Central memory CD4-positive, alpha-beta T cell (primary cell): ENCODE data around the gene ELMO1.
"Not testable (repeated sequence)": the region's sequence is repeated elsewhere in the genome, so short reads cannot be mapped to it uniquely, and the experiment has no call there.

Experiments
- DNase-seq: peaks from one replicate; pipeline ENCODE4 v3.0.0; 2022

The ELMO1 gene

GRCh38 chr7:36999626-37000485, 448.8 kb downstream of the ELMO1 start:
- DNase-seq = no peak

- no peak for DNase-seq
Observed at GRCh38 chr7:36995776-36996175, 452.9 kb downstream of the ELMO1 start.

- no peak for DNase-seq
Observed at GRCh38 chr7:36994456-36995112, 454.1 kb downstream of the ELMO1 start.

- DNase-seq = peak; percentile 20
Observed at GRCh38 chr7:36986948-36987724, 461.5 kb downstream of the ELMO1 start.

- DNase-seq = no peak
Observed at GRCh38 chr7:36986511-36986933, 462.1 kb downstream of the ELMO1 start.

GRCh38 chr7:36985866-36986400, 462.7 kb downstream of the ELMO1 start:
- no peak for DNase-seq

- no peak for DNase-seq
Observed at GRCh38 chr7:36985316-36985715, 463.3 kb downstream of the ELMO1 start.

GRCh38 chr7:36984710-36985312, 463.9 kb downstream of the ELMO1 start:
- no peak for DNase-seq

GRCh38 chr7:36984041-36984521, 464.6 kb downstream of the ELMO1 start:
- no peak for DNase-seq

GRCh38 chr7:36982766-36983165, 465.9 kb downstream of the ELMO1 start:
- no peak for DNase-seq

GRCh38 chr7:36979810-36980248, 468.8 kb downstream of the ELMO1 start:
- no peak for DNase-seq

- no peak for DNase-seq
Observed at GRCh38 chr7:36978461-36978860, 470.2 kb downstream of the ELMO1 start.

- DNase-seq = no peak
Observed at GRCh38 chr7:36977878-36978277, 470.8 kb downstream of the ELMO1 start.

- not testable (repeated sequence) for DNase-seq
Observed at GRCh38 chr7:36973534-36973933, 475.1 kb downstream of the ELMO1 start.

GRCh38 chr7:36972140-36972518, 476.5 kb downstream of the ELMO1 start:
- no peak for DNase-seq

- no peak for DNase-seq
Observed at GRCh38 chr7:36971515-36972139, 477.0 kb downstream of the ELMO1 start.

GRCh38 chr7:36970551-36971514, 477.8 kb downstream of the ELMO1 start:
- DNase-seq = no peak

GRCh38 chr7:36969376-36969775, 479.3 kb downstream of the ELMO1 start:
- DNase-seq = peak; percentile 14

GRCh38 chr7:36967387-36967786, 481.3 kb downstream of the ELMO1 start:
- DNase-seq = no peak

GRCh38 chr7:36966636-36967035, 482.0 kb downstream of the ELMO1 start:
- DNase-seq = no peak

GRCh38 chr7:36966039-36966438, 482.6 kb downstream of the ELMO1 start:
- no peak for DNase-seq
